ENCODE data around the gene TBC1D10A.
A peak's percentile ranks its signal among the peaks of the same experiment; 100 is the strongest.

Gene TBC1D10A

DNA sequence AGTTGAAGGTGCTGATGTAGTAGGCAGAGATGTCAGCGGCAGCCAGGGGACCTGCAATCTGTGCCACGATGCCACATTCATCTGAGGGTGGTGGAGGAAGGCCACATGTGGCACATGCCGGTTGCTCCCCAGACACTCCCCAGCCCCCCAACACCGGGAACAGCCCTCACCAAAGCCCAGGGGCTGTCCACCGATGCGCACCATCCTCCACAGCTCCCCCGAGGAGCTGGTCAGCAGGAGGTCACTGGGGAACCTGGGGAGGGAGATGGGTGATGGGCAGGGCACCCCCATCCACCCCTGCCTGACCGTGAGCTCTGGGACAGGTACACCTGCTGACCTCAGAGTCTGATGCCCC, 40.9 kb downstream of the TBC1D10A start:
- no peak for DNase-seq (ENCODE audit: low read depth)

DNA sequence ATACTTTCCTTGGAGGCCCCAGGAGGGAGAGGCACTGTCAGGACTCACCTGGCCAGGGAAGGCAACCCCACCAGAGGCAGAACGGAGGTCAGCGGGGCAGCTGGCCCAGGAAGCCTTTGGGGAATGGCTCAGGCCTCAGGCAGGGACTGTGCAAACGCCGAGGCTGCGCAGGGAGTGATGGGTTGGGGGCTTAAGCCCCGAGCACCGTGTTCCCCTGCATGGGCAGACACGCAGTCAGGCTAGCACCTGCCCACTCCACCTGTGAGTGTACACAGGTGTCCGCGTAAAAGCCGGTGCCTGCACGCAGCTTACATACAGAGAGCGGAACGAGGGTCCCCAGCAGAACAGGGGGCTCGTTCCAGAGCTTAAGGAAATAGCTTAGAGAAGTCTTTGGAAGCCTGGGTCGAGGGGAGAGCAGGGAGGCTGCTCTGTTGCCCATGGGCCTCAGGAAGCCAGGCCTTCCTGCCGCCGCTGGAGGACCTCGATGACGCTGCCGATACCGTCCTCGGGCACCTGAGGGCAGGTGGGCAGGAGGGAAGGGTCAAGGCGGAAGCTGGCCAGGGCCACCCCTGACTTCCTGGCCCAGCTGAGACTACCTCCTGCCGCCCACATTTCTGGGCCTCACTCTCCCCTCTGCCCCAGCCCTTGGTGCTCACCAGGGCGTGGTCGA, 41.4 kb downstream of the TBC1D10A start:
- DNase-seq (ENCODE audit: low read depth): no peak

DNA sequence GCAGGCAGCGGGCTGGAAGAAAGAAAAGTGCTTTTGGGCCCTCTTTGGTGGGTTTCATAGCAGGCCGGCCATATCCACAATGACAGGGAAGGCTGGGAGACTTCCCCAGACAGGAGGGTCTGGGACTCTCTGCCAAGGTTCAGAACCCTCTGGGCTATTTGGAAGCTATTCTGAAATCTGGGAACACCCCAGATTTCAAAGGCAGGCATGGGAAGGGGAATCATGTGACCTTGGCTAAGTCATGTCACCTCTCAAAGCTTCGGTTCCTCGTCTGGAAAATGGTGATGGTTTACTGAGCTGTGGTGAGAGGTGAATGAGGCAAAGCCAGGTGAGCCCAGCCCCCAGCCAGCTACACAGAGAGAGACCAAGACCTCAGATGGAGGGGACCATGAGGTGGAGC, 42.1 kb downstream of the TBC1D10A start:
- no peak for DNase-seq (ENCODE audit: low read depth)

DNA sequence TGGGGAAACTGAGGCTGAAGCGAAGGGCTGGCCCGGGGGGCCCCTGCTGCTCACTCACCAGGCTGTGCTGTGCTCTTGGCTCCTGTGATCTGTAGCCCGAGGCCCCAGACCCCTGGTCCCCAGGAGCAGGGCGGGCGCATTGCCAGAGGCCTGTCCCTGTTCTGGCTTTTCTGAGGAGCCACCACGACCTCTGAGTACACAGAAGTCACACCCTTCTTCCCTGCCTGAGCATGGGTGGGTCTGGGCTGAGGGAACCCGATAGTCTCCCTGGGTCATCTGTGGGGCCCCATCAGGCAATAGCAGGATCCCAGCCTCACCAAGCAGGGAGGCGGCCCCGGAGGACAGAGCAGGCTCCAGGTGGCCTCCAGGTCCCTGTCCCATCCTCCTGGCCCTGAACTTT, 42.6 kb downstream of the TBC1D10A start:
- DNase-seq (ENCODE audit: low read depth): no peak

DNA sequence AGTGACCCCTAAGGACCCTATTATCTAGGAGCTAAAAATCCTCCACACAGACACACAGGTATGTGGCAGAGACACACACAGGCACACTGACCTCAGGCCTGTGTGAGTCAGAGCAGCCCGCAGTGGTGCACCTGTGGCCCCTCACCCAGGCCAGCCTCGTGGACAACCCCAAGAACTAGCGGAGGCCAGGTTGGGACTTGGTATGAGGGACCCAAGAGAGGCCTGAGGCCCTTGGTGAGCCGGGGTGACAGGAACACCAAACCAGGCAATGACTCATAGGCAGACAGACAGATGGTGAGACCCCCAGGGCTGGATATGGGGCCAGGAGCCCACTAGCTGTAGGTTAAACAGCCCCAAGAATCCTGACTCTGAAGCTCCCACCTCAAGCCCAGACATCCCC, 43.4 kb downstream of the TBC1D10A start:
- DNase-seq (ENCODE audit: low read depth): no peak

DNA sequence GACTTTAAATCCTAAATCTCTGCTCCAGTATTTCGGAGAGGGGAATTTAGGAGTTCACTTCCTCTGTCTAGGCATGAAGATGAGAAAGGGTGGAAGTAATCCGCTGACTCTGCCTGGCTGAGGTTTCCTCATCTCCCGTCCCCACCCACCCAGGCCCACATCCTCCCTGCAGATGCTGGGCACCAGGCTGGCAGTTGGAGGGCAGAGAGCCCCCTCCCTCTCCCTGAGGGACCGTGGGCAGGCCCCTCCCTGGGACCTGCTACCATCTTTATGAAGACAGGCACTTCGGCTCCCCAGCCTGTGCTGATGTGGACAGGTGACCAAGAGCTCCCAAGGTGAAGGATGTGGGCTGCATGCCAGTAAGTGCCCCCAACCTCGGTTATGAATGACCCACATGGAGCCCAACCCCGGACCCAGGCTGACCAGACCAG, 44.1 kb downstream of the TBC1D10A start:
- DNase-seq (ENCODE audit: low read depth): no peak

DNA sequence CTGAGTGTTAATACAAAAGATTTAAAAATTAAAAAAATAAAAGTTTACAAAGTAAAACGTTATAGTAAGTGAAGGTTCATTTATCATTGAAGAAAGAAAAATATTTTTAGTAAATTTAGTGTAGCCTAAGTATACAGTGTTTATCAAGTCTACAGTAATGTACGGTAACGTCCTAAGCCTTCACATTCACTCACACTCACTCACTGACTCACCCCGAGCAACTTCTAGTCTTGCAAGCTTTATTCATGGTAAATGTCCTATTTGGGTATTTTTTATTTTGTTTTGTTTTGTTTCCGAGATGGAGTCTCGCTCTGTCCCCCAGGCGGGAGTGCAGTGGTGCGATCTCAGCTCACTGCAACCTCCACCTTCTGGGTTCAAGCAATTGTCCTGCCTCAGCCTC, 46.2 kb downstream of the TBC1D10A start:
- no peak for DNase-seq (ENCODE audit: low read depth)

DNA sequence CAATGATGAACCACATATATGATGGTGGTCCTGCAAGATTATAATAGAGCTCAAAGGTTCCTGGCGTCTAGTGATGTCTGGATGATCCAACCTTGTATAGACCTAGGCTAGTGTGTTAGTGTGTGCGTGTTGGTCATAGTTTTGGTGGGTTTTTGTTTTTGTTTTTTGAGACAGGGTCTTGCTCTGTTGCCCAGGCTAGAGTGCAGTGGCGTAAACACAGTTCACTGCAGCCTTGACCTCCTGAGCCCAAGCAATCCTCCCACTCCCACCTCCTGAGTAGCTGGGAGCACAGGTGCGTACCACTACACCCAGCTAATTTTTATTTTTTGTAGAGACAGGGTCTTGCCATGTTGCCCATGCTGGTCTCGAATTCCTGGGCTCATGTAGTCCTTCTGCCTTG, 46.8 kb downstream of the TBC1D10A start:
- DNase-seq (ENCODE audit: low read depth): no peak

DNA sequence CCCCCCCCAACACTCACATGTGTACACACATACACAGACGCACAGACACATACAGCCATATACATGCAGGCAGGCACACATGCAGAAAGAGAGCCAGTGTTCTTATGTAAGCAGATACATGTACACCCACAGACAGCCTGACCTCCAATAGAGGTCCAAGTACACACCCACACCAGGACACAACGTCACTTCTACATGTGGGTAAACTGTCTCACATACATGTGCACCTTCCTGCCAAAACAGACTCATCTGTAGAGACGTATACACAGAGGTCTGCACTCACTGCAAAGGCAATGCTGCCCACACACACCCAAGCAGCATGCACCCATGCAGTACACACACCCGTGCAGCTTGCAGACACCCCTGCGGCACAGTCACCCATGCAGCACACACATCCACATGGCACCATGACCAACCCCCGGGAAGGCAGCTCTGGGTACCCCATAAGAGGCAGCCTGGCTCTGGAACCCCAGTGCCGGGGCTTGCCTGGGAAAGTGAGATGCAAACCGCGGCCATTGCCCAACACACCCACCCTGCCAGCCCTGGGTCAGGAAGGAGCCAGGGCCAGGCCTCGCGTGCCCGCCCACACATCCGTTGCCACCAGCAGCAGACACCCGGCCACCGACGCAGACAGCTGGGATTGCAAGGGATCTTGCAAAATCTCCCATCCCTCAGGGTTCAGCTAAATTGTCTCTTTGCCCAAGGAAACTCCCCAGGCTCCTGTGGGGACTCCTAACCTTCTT, 47.5 kb downstream of the TBC1D10A start:
- no peak for DNase-seq (ENCODE audit: low read depth)

DNA sequence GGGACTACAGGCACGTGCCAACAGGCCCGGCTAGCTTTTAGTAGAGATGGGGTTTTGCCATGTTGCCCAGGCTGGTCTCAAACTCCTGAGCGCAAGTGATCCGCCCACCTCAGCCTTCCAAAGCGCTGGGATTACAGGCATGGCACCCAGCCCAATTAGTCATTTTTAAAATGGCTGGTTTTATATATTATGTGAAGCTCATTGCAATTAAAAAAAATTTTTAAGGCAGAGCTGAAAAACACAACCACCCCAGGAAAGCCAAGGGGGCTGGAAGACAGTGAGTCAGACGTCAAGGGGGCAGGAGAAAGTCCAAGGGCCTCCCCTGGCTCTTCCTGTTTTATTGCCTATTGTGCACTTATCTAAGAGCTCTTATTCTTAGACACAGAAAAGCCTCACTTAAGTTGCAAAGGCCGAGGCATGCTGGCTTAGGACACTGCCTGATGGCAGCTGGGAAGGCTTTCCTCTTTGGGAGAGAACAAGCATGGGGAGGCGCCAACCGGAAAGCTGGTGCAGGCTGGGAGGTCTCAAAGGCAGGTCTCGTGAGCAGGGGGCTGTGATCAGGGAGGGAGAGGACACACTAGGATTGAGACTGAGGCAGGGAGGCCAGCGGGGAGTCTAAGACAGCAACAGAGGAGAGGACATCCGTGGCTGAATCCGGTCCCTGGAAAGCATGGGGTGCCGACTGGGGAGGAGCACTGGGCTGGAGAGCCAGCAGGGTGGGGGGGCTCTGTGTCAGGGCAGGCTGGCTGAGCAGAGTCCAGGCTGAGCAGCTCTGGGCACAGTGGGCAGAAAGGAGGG, 49.0 kb downstream of the TBC1D10A start:
- DNase-seq (ENCODE audit: low read depth): no peak

DNA sequence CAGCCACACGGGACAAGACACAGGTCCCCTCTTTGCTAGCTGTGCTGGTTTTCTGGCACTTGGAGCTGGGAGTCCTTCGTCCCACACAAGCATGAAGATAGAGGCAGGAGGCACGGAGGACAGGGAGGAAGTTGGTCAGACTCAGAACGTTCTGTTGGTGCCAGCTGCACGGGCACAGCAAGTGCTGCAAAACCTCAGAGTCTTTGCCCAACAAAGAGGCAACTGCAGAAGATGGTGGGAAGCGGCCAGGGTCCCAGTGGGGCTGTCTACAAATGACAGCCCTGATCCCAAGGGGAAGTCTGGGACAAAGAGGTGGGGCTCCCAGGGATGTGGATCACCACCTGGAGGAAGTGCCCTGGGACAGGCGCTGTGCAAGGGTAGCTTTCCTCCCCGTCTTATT, 50.7 kb downstream of the TBC1D10A start:
- no peak for DNase-seq (ENCODE audit: low read depth)

DNA sequence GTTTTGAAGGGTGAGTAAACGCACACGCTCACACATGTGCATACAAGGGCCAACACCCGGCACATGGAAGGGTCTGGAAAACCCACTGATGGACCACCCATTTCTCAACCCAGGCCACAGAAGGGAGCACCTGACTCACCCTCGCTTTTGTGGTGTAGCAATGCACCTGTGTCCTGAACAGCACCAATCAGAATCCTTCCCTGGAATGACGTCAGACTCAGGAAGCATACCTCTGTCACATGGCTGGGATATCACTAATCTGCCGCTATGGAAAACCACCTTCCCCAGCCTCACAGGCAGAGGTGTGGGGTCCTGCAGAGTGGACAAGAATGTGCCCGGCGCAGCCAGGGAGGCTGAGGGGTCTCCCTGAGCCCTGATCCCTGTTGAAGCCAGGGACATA, 51.1 kb downstream of the TBC1D10A start:
- DNase-seq (ENCODE audit: low read depth): no peak

DNA sequence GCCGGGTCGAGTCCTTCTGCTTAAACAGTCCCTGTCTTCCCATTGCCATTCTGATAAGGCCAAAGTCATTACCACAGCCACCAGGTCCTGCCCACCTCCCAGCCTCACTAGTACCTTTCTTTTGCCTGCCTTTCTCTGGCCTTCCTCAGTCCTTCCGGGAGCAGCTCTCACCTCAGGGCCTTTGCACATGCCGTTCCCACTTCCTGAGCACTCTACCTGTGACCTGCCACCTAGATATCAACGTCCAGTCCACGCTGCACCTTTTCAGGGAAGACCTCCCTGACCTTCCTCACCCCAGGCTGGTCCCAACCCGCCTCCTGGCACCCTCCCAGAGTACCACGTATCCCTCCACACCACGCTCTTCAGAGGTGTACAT, 52.3 kb downstream of the TBC1D10A start:
- no peak for DNase-seq (ENCODE audit: low read depth)

DNA sequence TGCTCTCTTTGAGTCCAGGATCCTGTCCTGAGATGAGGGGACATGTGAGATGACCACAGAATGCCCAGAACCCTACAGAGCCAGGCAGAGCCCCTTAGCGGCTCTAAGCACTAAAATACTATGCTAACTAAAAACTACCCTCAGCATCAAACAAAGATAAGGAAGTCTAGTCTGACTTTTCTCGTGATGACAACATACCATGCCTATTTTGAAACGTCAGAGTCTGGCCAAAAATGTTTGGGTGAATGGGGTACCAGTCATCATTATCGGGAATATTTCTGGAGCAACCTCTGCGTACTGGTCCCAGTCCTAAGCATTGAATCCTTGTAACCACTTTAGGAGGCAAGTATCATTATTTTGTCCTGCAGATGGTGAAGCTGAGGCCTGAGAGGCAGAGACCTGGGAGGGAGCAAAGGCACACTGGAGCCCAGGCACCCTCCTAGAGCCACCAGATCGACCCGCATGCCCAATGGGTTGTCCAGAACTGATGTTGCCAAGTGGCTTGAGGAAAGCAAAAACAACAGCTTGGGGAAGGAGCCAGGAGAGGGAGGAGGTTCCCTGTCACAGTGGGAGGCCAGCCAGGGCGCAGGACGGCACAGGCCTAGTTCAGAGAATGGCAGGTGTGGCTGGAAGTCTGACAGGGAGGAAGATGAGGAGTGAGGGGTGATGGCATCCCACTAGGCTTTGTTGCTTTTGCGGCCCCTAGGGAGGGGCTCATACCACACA, 52.9 kb downstream of the TBC1D10A start:
- DNase-seq (ENCODE audit: low read depth): no peak

DNA sequence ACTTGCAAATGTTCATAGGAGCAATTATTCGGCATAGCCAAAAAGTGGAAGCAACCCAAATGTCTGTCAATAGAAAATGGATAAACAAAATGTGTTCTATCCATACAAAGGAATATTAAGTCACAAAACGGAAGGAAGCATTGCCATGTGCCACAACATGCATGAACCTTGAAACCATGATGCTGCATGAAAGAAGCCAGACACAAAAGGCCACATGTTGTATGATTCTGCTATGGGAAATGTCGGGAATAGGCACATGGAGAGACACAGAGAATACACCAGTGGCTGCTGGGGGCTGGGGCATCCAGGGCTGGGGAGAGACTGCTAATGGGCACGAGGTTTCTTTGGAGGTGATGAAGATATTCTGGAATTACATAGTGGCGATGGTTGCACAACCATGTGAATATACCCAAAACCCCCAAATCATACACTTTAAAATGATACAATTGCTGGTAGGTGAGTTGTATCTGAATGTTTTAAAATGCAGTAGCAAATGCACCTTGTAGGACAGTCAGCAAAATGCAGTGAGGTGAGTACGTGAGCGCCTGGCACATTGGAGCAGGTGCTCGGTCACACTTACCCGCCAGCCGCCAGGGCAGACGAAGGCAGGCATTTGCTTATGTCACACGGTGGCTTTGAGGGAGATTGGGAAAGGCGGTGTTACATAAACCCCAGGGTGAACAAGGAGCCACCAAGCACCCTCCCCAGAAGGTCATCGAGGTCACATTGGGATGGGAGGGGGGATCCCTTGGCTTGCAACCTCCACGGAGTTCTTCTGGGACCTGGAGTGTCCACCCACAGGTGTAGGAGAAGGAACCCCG, 53.8 kb downstream of the TBC1D10A start:
- no peak for DNase-seq (ENCODE audit: low read depth)

DNA sequence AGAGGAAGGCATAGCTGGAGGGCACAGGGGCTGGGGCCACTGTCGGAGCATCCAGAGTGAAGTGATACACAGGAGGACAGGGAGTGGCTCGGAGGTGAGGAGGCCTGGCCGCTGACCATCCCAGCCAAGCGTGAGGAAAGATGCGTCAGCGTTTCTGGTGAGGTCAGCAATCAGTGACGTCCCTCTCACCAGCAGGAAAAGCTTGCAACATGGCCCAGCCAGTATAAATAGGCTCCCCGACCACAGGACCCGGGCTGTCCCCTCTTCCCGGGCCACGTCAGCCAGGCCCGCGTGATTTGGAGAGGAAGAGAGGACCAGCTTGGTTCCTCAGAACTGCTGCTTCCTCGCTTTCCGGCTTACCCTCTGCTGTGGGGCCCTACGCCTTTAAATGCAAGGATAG, 55.9 kb downstream of the TBC1D10A start:
- no peak for DNase-seq (ENCODE audit: low read depth)

DNA sequence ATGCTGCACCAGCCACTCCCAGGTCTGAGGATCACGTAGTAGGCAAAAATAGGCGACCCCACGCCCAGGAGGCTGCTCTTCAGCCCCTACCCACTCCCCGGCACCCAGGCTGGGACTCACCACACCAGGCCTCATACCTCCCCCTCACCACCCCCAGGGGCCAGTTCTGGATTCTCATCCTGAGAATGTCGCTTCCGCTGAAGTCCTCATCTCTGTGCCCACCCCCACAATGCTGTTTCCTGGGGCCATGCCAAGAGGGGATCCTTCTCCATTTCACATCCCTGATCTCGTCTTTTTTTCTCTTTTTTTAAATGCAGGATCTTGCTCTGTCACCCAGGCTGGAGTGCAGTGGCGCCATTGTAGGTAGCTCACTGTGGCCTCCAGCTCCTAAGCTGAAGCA, 58.4 kb downstream of the TBC1D10A start:
- no peak for DNase-seq (ENCODE audit: low read depth)

DNA sequence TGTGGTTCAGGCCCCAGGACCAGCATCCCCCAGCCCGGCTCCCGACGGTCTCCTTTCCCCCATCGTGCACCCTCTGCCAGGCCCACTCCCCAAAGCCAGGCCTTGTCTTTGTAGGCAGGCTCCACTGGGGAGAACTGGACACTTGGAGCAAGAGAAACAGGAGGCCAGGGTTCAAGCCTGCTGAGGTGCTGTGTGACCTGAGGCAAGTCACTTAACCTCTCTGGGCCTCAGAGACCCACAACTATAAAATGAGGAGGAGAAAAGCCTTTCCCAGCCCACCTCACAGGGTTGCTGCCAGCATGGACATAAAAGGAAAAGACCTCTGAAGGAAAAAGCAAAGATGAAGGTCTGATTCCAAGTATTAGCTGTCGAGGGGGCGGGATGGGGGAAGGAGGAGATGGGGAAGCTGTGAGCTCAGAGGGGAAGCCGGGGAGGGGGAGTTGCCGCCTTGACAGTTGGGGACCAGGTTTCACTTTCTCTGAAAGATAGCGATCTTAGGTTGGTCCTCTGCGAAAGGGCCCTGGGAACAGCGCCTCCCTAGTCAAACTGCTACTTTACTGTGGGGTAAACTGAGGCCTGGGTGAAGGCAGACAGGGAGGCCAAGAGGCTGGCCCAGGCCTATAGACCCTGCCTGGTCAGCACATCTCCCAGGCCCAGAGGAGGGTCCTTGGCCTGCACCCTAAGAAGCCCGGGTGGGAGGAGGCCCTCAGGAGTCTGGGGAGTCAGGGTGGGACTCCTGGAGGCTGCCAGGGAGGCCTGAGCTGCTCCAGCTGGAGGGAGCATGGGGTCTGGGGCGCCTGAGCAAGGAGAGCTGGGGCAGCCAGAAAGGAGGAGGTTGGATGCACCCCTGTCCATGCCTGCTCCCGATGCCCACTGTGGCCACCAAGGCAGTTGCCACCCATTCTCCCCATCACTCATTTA, 59.1 kb downstream of the TBC1D10A start:
- no peak for DNase-seq (ENCODE audit: low read depth)

DNA sequence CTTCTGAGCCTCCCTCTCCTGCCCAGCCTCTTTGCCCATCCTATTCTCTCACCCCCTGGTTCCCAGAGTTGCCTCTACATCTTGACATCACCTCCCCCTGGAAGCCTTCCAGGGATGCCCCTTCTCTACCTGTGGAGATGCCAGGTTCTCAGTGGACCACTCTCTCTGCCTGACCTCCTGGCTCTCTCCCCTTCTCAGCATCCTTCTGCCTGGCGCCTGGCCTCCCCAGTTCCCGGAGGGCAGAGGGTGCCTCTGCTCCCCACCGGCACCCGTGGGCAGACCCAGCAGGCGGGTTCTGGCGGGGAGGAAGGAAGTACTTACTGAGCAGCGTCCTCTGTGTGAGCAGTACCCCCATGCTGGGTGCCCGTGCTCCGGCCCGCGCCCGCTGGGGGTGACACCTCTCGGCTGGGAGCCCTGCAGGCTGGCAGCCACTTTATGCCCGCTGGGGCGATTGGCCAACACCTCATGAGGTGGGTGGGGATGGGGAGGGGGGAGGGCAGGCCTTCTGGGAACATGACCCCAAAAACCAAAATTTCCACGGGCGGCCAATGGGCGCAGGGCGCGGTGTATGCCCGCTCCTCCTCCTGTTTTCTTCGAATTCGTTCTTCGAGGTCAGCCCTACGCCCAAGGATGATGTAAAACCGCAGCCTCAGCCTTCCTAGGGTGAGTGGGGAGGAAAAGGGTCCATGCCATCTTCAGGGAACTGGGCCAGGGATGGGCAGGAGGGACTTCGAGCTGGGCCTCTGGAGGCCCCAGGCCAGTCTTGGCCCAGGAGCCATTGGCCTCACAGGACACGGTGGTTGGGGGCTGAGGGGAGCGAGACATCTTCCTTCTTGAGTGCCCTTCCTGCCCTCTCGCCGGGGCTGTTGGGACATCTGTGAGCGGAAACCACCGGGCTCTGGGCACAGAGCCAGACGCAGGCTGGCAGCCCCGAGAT, 60.0 kb downstream of the TBC1D10A start, which contains the start of gene OSM:
TSS of gene OSM (minus strand) at position 407 of the 937 bp plus-strand sequence. CDS start at position 355, 52 bp downstream.
- DNase-seq (ENCODE audit: low read depth): peak; percentile 46

Measured in activated T-helper 9 cell treated with anti-CD3 and anti-CD28 coated beads, Interleukin-2, amount 50 U/mL, for 16 hours (primary cell).